T-helper 2 cell (primary cell): ENCODE data around the gene MAP3K2.

Experiments
- DNase-seq, 5 experiments: peaks; one replicate each; pipeline versions ENCODE4 v3.0.0 to v3.0.0-alpha.2; 2012 to 2022
- total RNA-seq, 2 donors: gene quantifications; one replicate each; lab custom pipeline; 2026; lab: John Stamatoyannopoulos, UW

The MAP3K2 gene
- total RNA-seq, result 171 to 512 reads per million in 2 donors

GRCh38 chr2:127387655-127388422 is at the start of gene MAP3K2:
TSS of gene MAP3K2 (minus strand) at chr2:127387975. CDS start at chr2:127343129, 44,846 bp downstream.
- peak; percentile 84 to 98 (median 96) for DNase-seq

DNA sequence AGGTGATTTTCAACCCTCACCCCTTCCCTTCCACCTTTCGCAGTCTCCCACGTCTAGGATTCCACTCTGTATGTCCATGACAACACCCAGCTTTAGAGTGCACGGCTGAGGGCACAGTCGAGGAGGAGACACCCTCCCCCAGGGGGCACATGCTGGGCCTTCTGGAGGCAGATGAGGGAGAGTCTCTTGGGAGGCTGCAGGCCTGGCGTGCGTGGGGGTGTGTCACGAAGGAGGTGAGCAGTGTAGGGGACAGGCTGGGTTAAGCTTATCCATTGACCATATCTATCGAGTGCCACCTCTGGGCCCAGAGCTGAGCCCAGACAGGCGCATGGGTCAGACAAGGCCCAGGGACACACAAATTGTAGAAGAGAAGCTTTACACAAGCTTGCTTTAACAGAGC is 49.3 kb upstream of the MAP3K2 start:
- no peak for DNase-seq

GRCh38 chr2:127434515-127434914 is 46.7 kb upstream of the MAP3K2 start:
- no peak for DNase-seq

GRCh38 chr2:127431408-127432023 is 43.7 kb upstream of the MAP3K2 start:
- no peak for DNase-seq

DNA sequence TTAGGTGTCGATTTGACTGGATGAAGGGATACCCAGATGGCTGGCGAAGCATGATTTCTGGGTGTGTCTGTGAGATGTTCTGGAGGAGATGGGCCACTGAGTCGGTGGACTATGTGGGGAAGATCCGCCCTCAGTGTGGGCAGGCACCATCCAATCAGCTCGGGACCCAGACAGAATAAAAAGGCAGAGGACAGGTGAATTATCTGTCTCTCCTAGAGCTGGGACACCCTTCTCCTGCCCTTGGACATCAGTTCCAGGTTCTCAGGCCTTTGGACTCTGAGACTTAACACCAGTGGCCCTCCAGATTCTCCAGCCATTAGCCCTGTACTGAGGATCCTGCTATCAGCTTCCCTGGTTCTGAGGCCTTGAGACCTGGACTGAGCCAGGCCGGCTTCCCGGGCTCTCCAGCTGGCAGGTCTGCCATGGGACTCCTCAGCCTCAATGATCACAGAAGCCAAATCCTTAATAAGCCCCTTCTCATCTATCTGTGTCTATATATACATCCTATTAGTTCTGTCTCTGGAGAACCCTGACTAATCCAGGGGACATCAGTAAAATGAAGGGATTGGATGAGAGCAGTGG is 42.2 kb upstream of the MAP3K2 start:
- DNase-seq, result no peak

DNA sequence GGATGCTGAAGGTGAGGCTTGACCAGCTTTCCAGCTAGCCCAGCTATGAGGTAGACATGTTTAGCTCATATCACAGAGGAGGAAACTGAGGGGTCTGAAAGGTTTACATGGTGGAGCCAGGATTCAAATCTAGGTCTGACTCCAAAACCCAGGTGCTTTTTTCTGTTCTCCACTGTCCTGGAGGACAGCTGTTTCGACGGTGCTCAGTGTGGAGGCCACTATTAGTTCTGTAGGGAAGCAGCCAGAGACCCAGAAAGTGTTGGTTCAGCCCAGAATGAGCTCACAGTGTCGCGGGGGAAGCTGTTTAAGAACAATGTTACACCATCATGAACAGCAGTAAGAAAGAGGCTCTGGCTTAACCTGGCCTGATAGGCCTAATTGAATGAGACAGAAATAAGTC is 41.5 kb upstream of the MAP3K2 start:
- no peak for DNase-seq

- no peak for DNase-seq
Measured at GRCh38 chr2:127428815-127429109, 41.0 kb upstream of the MAP3K2 start.

DNA sequence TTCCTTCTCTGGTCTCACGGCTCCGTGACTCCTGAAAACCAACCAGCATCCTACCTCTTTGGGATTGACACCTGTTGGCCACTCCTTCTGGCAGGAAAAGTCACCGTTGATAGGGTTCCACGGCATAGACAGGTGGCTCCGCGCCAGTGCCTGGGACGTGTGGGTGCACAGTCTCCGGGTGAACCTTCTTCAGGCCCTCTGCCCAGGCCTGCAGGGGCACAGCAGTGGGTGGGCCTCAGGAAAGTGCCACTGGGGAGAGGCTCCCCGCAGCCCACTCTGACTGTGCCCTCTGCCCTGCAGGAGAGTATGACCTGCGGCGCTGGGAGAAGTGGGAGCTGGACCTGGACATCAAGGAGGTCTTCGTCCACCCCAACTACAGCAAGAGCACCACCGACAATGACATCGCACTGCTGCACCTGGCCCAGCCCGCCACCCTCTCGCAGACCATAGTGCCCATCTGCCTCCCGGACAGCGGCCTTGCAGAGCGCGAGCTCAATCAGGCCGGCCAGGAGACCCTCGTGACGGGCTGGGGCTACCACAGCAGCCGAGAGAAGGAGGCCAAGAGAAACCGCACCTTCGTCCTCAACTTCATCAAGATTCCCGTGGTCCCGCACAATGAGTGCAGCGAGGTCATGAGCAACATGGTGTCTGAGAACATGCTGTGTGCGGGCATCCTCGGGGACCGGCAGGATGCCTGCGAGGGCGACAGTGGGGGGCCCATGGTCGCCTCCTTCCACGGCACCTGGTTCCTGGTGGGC is 40.5 kb upstream of the MAP3K2 start:
- DNase-seq, result no peak

- no peak for DNase-seq
Measured at GRCh38 chr2:127427376-127428056, 39.7 kb upstream of the MAP3K2 start.

- DNase-seq, result no peak
Measured at GRCh38 chr2:127426501-127427354, 39.0 kb upstream of the MAP3K2 start.

DNA sequence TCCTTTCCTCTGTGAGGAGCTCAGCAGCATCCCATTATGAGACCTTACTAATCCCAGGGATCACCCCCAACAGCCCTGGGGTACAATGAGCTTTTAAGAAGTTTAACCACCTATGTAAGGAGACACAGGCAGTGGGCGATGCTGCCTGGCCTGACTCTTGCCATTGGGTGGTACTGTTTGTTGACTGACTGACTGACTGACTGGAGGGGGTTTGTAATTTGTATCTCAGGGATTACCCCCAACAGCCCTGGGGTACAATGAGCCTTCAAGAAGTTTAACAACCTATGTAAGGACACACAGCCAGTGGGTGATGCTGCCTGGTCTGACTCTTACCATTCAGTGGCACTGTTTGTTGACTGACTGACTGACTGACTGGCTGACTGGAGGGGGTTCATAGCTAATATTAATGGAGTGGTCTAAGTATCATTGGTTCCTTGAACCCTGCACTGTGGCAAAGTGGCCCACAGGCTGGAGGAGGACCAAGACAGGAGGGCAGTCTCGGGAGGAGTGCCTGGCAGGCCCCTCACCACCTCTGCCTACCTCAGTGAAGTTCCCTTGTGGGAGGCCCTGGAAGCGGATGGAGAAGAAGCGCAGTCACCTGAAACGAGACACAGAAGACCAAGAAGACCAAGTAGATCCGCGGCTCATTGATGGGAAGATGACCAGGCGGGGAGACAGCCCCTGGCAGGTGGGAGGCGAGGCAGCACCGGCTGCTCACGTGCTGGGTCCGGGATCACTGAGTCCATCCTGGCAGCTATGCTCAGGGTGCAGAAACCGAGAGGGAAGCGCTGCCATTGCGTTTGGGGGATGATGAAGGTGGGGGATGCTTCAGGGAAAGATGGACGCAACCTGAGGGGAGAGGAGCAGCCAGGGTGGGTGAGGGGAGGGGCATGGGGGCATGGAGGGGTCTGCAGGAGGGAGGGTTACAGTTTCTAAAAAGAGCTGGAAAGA is 38.0 kb upstream of the MAP3K2 start:
- DNase-seq, result no peak

- no peak for DNase-seq
Measured at GRCh38 chr2:127424598-127425520, 37.1 kb upstream of the MAP3K2 start.

- no peak for DNase-seq
Measured at GRCh38 chr2:127423880-127424279, 36.1 kb upstream of the MAP3K2 start.

DNA sequence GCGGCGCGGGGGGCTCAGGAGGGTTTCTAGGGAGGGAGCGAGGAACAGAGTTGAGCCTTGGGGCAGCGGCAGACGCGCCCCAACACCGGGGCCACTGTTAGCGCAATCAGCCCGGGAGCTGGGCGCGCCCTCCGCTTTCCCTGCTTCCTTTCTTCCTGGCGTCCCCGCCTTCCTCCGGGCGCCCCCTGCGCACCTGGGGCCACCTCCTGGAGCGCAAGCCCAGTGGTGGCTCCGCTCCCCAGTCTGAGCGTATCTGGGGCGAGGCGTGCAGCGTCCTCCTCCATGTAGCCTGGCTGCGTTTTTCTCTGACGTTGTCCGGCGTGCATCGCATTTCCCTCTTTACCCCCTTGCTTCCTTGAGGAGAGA is 35.7 kb upstream of the MAP3K2 start:
- no peak for DNase-seq

- DNase-seq, result peak in 1 of 5 experiments; percentile 56
Measured at GRCh38 chr2:127422559-127423477, 35.0 kb upstream of the MAP3K2 start.

- DNase-seq, result no peak
Measured at GRCh38 chr2:127421871-127422558, 34.2 kb upstream of the MAP3K2 start.

DNA sequence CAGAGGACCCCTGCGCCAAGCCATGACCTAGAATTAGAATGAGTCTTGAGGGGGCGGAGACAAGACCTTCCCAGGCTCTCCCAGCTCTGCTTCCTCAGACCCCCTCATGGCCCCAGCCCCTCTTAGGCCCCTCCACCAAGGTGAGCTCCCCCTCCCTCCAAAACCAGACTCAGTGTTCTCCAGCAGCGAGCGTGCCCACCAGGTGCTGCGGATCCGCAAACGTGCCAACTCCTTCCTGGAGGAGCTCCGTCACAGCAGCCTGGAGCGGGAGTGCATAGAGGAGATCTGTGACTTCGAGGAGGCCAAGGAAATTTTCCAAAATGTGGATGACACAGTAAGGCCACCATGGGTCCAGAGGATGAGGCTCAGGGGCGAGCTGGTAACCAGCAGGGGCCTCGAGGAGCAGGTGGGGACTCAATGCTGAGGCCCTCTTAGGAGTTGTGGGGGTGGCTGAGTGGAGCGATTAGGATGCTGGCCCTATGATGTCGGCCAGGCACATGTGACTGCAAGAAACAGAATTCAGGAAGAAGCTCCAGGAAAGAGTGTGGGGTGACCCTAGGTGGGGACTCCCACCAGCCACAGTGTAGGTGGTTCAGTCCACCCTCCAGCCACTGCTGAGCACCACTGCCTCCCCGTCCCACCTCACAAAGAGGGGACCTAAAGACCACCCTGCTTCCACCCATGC is 33.5 kb upstream of the MAP3K2 start:
- no peak for DNase-seq
